AG09309 (cell line): Measurements from ENCODE around the gene RASGEF1B.

ENCODE experiments used
- DNase-seq: peaks from one replicate; pipeline ENCODE4 v3.0.0-alpha.2; 2010; ENCODE audit warnings: low read depth
- H3K4me3 ChIP-seq: 2 replicates; pipeline ENCODE4 v1.5.1; 2011; ENCODE audit warnings: mild to moderate bottlenecking, low read depth, low read length, moderate library complexity; ENCODE audit not compliant: control insufficient read depth
- TF ChIP-seq, protein P1 (sequence below): IDR thresholded peaks from 2 replicates; pipeline ENCODE4 v1.5.1; 2011; ENCODE audit warnings: mild to moderate bottlenecking, low read depth, low read length, inconsistent platforms; ENCODE audit not compliant: insufficient read depth, control insufficient read depth; ENCODE audit errors: missing control alignments

Gene RASGEF1B

DNA sequence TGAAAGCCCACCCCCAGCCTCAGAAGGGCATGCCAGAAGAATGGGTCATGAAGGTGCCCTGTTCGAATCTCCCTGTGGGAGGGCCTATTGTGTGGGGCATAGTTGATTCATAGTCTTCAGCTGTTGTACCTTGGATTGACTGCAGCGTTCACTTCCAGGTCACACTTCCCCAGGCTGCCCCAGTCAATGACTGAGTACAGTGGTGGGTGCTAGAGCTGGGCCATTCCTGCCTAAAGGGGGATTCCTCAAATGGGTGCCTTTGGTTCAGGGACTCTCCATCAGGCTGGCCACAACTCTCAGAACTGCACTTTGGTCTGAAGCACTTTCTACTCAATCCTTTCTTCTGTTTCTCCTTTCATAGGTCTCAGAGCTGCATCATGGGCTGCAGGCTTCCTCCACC, 35.0 kb upstream of the RASGEF1B start:
- H3K4me3 ChIP-seq = no peak overlapping the region
- no peak for DNase-seq
- TF ChIP-seq, protein P1, sequence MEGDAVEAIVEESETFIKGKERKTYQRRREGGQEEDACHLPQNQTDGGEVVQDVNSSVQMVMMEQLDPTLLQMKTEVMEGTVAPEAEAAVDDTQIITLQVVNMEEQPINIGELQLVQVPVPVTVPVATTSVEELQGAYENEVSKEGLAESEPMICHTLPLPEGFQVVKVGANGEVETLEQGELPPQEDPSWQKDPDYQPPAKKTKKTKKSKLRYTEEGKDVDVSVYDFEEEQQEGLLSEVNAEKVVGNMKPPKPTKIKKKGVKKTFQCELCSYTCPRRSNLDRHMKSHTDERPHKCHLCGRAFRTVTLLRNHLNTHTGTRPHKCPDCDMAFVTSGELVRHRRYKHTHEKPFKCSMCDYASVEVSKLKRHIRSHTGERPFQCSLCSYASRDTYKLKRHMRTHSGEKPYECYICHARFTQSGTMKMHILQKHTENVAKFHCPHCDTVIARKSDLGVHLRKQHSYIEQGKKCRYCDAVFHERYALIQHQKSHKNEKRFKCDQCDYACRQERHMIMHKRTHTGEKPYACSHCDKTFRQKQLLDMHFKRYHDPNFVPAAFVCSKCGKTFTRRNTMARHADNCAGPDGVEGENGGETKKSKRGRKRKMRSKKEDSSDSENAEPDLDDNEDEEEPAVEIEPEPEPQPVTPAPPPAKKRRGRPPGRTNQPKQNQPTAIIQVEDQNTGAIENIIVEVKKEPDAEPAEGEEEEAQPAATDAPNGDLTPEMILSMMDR = no peak

DNA sequence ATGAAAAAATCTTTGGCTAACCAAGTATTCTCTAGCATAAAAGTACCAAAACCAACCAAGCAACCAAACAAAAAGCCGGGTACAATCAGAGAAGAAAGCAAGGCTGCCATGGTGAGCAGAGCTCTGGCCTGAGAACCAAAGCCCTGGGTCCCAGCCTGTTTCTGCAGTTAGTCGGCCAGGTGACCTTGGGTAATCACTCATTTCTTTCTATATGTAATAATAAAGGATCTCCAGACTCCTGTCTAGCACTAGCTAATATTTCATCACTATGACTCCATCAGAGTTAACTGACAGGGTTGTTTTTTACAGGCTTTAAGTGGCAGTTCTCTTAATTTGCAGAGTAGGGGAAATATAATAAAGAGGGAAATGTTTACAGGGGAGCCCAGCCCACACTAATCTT, 34.0 kb upstream of the RASGEF1B start:
- DNase-seq = no peak
- TF ChIP-seq, protein P1 = no peak
- H3K4me3 ChIP-seq = no peak overlapping the region

DNA sequence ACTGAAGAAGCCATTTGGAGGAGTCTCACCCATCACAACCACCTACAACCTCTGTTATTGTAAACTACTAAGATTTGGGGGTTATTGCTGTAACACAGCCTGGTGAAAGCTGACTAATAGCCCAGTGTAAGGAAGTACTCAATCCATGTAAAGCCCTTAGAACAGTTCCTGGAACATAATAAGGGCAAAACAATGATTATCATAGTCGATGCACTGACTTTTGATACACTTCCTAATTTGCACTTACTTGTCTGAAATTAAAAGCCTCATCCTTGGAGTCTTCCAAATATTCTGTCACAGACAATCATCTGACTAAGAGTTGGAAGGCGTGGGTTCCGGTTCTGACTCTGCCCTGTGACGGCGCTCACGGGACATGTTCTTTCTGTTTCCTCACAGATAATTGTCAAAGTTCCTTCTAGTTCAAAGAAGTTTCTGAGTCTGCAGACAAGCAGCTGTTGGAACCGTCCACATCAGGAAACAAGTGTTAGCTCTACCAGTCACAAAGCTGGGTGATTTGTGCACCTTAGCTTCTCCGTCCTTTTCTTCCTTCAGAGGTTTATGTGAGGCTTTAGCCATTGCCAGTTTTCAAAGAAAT, 33.4 kb upstream of the RASGEF1B start:
- no peak overlapping the region for H3K4me3 ChIP-seq
- TF ChIP-seq, protein P1 = no peak
- DNase-seq = no peak

GRCh38 chr4:81504112-81505003, 32.7 kb upstream of the RASGEF1B start:
- DNase-seq = no peak
- TF ChIP-seq, protein P1 = no peak
- no peak overlapping the region for H3K4me3 ChIP-seq

GRCh38 chr4:81503586-81503985, 31.9 kb upstream of the RASGEF1B start:
- DNase-seq = no peak
- H3K4me3 ChIP-seq = no peak overlapping the region
- TF ChIP-seq, protein P1 = no peak

- DNase-seq = no peak
- TF ChIP-seq, protein P1 = no peak
Measured at GRCh38 chr4:81502564-81502963, 30.9 kb upstream of the RASGEF1B start.

More at GRCh38 chr4:81502564-81502963, 30.9 kb upstream of the RASGEF1B start:
- H3K4me3 ChIP-seq = no peak overlapping the region
